Activated CD4-positive, alpha-beta T cell treated with anti-CD3 and anti-CD28 coated beads, Interleukin-2, amount 50 U/mL, for 48 hours (primary cell): ENCODE results near the gene PCCA.
A peak's percentile ranks its signal among the peaks of the same experiment; 100 is the strongest.
"Not testable (repeated sequence)": the region's sequence is repeated elsewhere in the genome, so short reads cannot be mapped to it uniquely, and the experiment has no call there.

Experiments used
- DNase-seq, 2 experiments: peaks; one replicate each; pipeline ENCODE4 v3.0.0-alpha.2; 2020

The PCCA gene

GRCh38 chr13:100088644-100089464 is at the start of gene PCCA:
PCCA (plus strand) TSS chr13:100089093; CDS start chr13:100089121, 28 bp downstream.
- DNase-seq, result peak; percentile 91 to 94

GRCh38 chr13:100039740-100040139 is 49.2 kb upstream of the PCCA start:
- DNase-seq, result no peak

GRCh38 chr13:100040196-100040595 is 48.7 kb upstream of the PCCA start:
- DNase-seq, result no peak

- no peak for DNase-seq
Observed at GRCh38 chr13:100044936-100045335, 44.0 kb upstream of the PCCA start.

- DNase-seq, result no peak
Observed at GRCh38 chr13:100045355-100045754, 43.5 kb upstream of the PCCA start.

GRCh38 chr13:100051070-100051469 is 37.8 kb upstream of the PCCA start:
- no peak for DNase-seq

GRCh38 chr13:100059827-100060226 is 29.1 kb upstream of the PCCA start:
- DNase-seq, result no peak

GRCh38 chr13:100063333-100063732 is 25.6 kb upstream of the PCCA start:
- DNase-seq, result no peak

GRCh38 chr13:100063906-100064305 is 25.0 kb upstream of the PCCA start:
- no peak for DNase-seq

GRCh38 chr13:100068133-100068931 is 20.6 kb upstream of the PCCA start:
- DNase-seq, result no peak

GRCh38 chr13:100069278-100069677 is 19.6 kb upstream of the PCCA start:
- no peak for DNase-seq

- no peak for DNase-seq
Observed at GRCh38 chr13:100075700-100076587, 12.9 kb upstream of the PCCA start.

GRCh38 chr13:100079003-100079402 is 9.9 kb upstream of the PCCA start:
- not testable (repeated sequence) for DNase-seq

GRCh38 chr13:100083401-100083800 is 5.5 kb upstream of the PCCA start:
- not testable (repeated sequence) for DNase-seq

GRCh38 chr13:100088273-100088643 is 635 bp upstream of the PCCA start:
- no peak for DNase-seq

GRCh38 chr13:100089465-100090032 is 656 bp downstream of the PCCA start:
- DNase-seq, result no peak

GRCh38 chr13:100090861-100091260 is 2.0 kb downstream of the PCCA start:
- DNase-seq, result no peak

GRCh38 chr13:100091391-100091790 is 2.5 kb downstream of the PCCA start:
- no peak for DNase-seq

GRCh38 chr13:100092273-100092672 is 3.4 kb downstream of the PCCA start:
- not testable (repeated sequence) for DNase-seq

- DNase-seq, result no peak
Observed at GRCh38 chr13:100095498-100095897, 6.6 kb downstream of the PCCA start.

- no peak for DNase-seq
Observed at GRCh38 chr13:100096526-100096925, 7.6 kb downstream of the PCCA start.

GRCh38 chr13:100097821-100098220 is 8.9 kb downstream of the PCCA start:
- DNase-seq, result no peak
